Gastrocnemius medialis (tissue), 4 donors: ENCODE results near the gene AURKAIP1. TPM values are rescaled to one million over a fixed set of nuclear protein-coding genes. Genes with fewer than 3 reads are reported as not detected.

Experiments used
- ATAC-seq, 2 donors: fragments of 150-250 bp; one replicate each; pipeline ENCODE4 v1.9.1; 2016
- DNase-seq, 2 donors: peaks; one replicate each; pipeline ENCODE4 v3.0.0-alpha.2; 2019
- H3K27ac ChIP-seq, 4 donors: fragments of 200-600 bp; sonication (generic); 1 replicate in 1 of 4; 2 replicates in 3 of 4; pipeline ENCODE4 v1.5.1; 2016 to 2018; ENCODE audit warnings: mild to moderate bottlenecking in 2 of 4, moderate library complexity in 1 of 4
- H3K27me3 ChIP-seq, 3 donors: fragments of 200-600 bp; sonication (generic) in 2 of 3; 1 replicate in 1 of 3; 2 replicates in 2 of 3; pipeline versions ENCODE4 v1.5.1 to v1.6.0; 2016 to 2019; ENCODE audit warnings: mild to moderate bottlenecking in 1 of 3, moderate library complexity in 1 of 3
- H3K36me3 ChIP-seq, 2 donors: fragments of 200-600 bp; sonication (generic) in 1 of 2; one replicate each; pipeline ENCODE4 v1.5.1; 2017 to 2018
- H3K4me1 ChIP-seq, 2 donors: fragments of 200-600 bp; sonication (generic) in 1 of 2; one replicate each; pipeline ENCODE4 v1.5.1; 2016 to 2017; ENCODE audit warnings: mild to moderate bottlenecking in 2 of 2
- H3K4me3 ChIP-seq, 4 donors: fragments of 200-600 bp; sonication (generic) in 3 of 4; 1 replicate in 1 of 4; 2 replicates in 3 of 4; pipeline ENCODE4 v1.5.1; 2016 to 2019; ENCODE audit warnings: mild to moderate bottlenecking in 2 of 4
- H3K9me3 ChIP-seq, 3 donors: fragments of 200-600 bp; sonication (generic) in 2 of 3; 1 replicate in 1 of 3; 2 replicates in 2 of 3; pipeline ENCODE4 v1.5.1; 2016 to 2019
- POLR2A ChIP-seq, 2 donors: fragments of 450-650 bp; IDR thresholded peaks; one replicate each; pipeline ENCODE4 v1.6.1; 2017; ENCODE audit warnings: antibody characterized with exemption in 2 of 2, mild to moderate bottlenecking in 2 of 2, moderate library complexity in 2 of 2
- in situ Hi-C, 4 donors: fragments of 200-750 bp; cut with MboI; loops; one replicate each; pipeline versions ENCODE4 v1.15.0 to v1.8.0; 2017; ENCODE audit warnings: low sequenced_read_pairs in 4 of 4
- intact Hi-C: fragments of 100-400 bp; cut with DNase I; formaldehyde crosslinking; loops from one replicate; pipeline ENCODE4 v1.15.1; 2023; ENCODE audit warnings: low total_unique reads
- total RNA-seq, 4 donors: library from RNA; depleted of rRNA; stranded (reverse); fragments of >200 nt; gene quantifications; one replicate each; pipeline versions ENCODE4 v1.1.0 to v1.2.3, GENCODE V29; 2016
- TF ChIP-seq, protein P1 (sequence below), 5 experiments: fragments of 450-650 bp in 3 of 5; fragments of 200-600 bp in 2 of 5; sonication (generic) in 2 of 5; IDR thresholded peaks in 4 of 5; conservative IDR thresholded peaks in 1 of 5; 1 replicate in 4 of 5; 2 replicates in 1 of 5; pipeline ENCODE4 v1.5.1; 2016 to 2019; ENCODE audit warnings: antibody characterized with exemption in 5 of 5, mild to moderate bottlenecking in 3 of 5, moderate library complexity in 3 of 5

The AURKAIP1 gene
- total RNA-seq, 4 donors from 2014 or later: 165 to 450 (median 234) TPM

DNA sequence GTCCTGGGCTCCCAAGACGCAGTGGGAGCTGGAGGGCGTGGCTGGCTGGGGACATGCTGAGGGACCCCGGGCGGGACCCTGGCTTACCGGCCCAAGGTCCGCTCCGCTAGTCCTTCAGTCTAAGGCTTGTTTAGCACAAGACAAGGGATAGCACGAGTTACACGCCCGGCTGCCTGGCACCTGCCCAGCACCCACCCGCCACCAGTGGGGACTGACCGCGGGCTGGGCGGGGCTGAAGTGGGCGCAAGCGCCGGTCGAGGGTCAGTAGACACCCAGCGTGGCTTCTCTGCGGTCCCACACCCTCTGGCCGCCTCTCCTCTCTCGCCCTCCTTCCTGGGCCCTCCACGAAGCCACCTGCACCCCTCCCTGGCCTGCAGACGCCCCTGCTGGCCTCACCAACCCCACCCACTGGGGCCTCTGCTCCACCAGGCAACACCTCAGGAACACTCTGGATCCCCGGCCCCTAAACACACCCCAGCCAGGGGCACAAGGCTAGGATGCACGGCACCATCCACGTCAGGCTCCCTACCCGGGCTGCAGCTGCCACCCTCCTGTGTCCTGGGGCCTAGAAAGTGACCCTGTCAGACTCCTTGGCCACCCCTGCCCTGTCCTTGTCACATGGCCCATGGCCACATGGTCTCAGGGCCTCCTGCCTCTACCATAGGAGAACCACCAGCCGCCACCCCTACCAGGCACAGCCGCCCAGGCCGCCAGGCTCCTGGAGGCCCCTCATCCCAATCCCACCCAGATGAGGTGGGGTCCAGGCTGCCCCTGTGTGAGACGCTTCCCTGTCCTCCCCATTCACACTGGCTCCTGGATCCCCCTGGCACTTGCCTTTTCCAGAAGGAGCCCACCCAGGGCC is 37.8 kb downstream of the AURKAIP1 start:
- ATAC-seq: no peak
- DNase-seq: no peak
- peaks cover 8 to 16% of the 10 kb centered on the region in 2 donors for H3K4me1 ChIP-seq
- H3K9me3 ChIP-seq: no peaks in the 10 kb centered on the region
- H3K27me3 ChIP-seq: no peaks in the 10 kb centered on the region
- intact Hi-C loops: no loop called here
- TF ChIP-seq, protein P1, sequence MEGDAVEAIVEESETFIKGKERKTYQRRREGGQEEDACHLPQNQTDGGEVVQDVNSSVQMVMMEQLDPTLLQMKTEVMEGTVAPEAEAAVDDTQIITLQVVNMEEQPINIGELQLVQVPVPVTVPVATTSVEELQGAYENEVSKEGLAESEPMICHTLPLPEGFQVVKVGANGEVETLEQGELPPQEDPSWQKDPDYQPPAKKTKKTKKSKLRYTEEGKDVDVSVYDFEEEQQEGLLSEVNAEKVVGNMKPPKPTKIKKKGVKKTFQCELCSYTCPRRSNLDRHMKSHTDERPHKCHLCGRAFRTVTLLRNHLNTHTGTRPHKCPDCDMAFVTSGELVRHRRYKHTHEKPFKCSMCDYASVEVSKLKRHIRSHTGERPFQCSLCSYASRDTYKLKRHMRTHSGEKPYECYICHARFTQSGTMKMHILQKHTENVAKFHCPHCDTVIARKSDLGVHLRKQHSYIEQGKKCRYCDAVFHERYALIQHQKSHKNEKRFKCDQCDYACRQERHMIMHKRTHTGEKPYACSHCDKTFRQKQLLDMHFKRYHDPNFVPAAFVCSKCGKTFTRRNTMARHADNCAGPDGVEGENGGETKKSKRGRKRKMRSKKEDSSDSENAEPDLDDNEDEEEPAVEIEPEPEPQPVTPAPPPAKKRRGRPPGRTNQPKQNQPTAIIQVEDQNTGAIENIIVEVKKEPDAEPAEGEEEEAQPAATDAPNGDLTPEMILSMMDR (IDR thresholded peaks at IDR 0.05 in 4 of 5, conservative IDR thresholded peaks at IDR 0.05 in 1 of 5): no peak
- TF ChIP-seq POLR2A (IDR thresholded peaks at IDR 0.05): no peak
- no peak overlapping the region for H3K4me3 ChIP-seq
- in situ Hi-C loops: no loop called here
- peaks cover 0 to 57% of the 10 kb centered on the region in 2 donors for H3K36me3 ChIP-seq
- no peak overlapping the region for H3K27ac ChIP-seq

DNA sequence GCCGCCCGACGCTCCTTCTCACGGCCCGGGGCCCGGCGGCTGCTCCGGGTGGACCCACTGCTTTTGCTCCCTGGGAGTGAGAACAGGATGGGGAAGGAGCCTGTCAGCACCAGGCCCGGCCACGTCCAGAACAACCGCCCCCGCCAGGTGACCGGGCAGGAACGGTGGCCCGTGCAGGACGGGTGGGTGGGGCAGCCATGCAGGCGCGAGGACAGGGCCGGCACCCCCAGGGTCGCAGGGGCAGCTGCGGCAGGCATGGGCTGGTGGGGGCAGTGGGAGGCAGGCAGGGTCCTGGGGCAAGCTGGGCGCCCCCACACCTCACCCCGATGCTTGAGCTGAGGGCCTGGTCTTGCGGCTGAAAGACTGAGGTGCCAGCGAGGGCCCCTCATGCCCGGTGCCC is 38.6 kb downstream of the AURKAIP1 start:
- in situ Hi-C loops (no loop called here), intact Hi-C loops (no loop called here)
- peaks cover 8 to 13% of the 10 kb centered on the region in 2 donors for H3K4me1 ChIP-seq
- H3K9me3 ChIP-seq: no peaks in the 10 kb centered on the region
- no peaks in the 10 kb centered on the region for H3K27me3 ChIP-seq
- peaks cover 0 to 53% of the 10 kb centered on the region in 2 donors for H3K36me3 ChIP-seq
- no peak overlapping the region for H3K27ac ChIP-seq
- DNase-seq (no peak), ATAC-seq (no peak)
- TF ChIP-seq, protein P1 (IDR thresholded peaks at IDR 0.05 in 4 of 5, conservative IDR thresholded peaks at IDR 0.05 in 1 of 5): no peak
- no peak for TF ChIP-seq POLR2A (IDR thresholded peaks at IDR 0.05)
- no peak overlapping the region for H3K4me3 ChIP-seq

DNA sequence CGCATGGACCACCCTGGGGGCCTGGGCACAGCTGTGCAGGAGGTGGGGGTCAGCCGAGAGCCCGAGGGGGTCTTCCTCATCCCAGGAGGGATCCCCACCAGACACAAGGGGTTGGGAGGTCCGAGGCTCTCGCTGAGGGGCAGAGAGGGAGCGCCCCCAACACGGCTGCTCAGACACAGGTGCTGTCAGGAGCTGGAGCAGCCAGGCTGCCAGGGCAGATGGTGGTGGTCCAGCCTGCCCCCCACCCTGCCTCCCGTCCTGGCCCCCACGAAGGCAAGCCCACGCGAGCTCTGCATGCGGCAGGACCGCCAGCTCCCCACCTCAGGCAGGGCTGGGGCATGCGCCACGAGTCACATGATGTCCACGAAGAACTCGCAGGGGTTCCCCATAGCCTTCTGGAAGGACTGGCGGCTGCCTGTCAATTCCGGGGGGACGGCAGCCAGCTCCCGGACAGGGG is 39.2 kb downstream of the AURKAIP1 start:
- peaks cover 0 to 47% of the 10 kb centered on the region in 2 donors for H3K36me3 ChIP-seq
- TF ChIP-seq, protein P1 (IDR thresholded peaks at IDR 0.05 in 4 of 5, conservative IDR thresholded peaks at IDR 0.05 in 1 of 5): no peak
- H3K9me3 ChIP-seq: no peaks in the 10 kb centered on the region
- ATAC-seq (no peak), DNase-seq (no peak)
- no peak overlapping the region for H3K4me3 ChIP-seq
- no peak overlapping the region for H3K27ac ChIP-seq
- in situ Hi-C loops: no loop called here
- intact Hi-C loops: no loop called here
- no peaks in the 10 kb centered on the region for H3K27me3 ChIP-seq
- H3K4me1 ChIP-seq: peaks cover 13 to 19% of the 10 kb centered on the region in 2 donors

DNA sequence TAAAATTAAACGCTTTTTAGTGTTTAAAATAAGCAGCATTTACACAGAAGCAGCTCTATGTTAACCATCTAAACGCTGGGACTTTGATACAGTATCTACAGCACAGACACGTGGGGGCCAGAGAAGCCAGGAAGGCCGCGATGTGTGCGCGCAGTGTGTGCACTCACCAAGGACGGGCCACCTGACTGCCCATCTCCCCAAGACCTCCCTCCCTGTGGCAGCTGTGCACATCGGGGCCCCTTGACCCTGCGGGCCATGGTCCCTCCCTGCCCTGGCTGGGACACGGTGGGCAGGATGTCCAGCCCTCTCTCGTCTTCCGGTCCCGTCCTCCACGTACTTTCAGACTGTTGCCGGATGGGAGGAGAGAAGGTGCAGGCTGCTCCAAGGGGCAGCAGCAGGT is 39.7 kb downstream of the AURKAIP1 start:
- TF ChIP-seq, protein P1 (IDR thresholded peaks at IDR 0.05 in 4 of 5, conservative IDR thresholded peaks at IDR 0.05 in 1 of 5): no peak
- no peak for TF ChIP-seq POLR2A (IDR thresholded peaks at IDR 0.05)
- Histone ChIP-seq H3K9me3 (no peaks in the 10 kb centered on the region), H3K36me3 (peaks cover 0 to 43% of the 10 kb centered on the region in 2 donors), H3K4me1 (peaks cover 19 to 25% of the 10 kb centered on the region in 2 donors), H3K27me3 (no peaks in the 10 kb centered on the region), H3K4me3 (no peak overlapping the region), H3K27ac (no peak overlapping the region)
- in situ Hi-C loops: no loop called here
- intact Hi-C loops: no loop called here
- ATAC-seq (no peak), DNase-seq (no peak)
